HepG2 (cell line): ENCODE measurements around the gene LRRC4C. TPM values are rescaled to one million over a fixed set of nuclear protein-coding genes. Genes with fewer than 3 reads are reported as not detected.

Source experiments
- ATAC-seq: fragments of 200-7000 bp; cut with Tn5 transposase; 3 replicates; pipeline ENCODE4 v1.9.1; 2020; ENCODE audit warnings: mild to moderate bottlenecking, moderate library complexity
- BruUV-seq: library from RNA; stranded (reverse); fragments of 400-500 nt; replicated peaks from 2 replicates; lab custom pipeline; 2021; lab: Mats Ljungman, UMichigan
- CTCF ChIA-PET: fragments of 300-600 bp; formaldehyde crosslinking; extraction: SDS; loops from one replicate; lab custom pipeline; 2021; ENCODE audit warnings: low total read pairs, inconsistent platforms, low intra/inter-chr PET ratio; lab: Yijun Ruan, JAX
- POLR2A ChIA-PET: fragments of 350-600 bp; sonication (Branson Sonifier 250); formaldehyde crosslinking; loops from one replicate; lab custom pipeline; 2020; ENCODE audit warnings: antibody characterized with exemption, inconsistent platforms; lab: Yijun Ruan, JAX
- DNase-seq: peaks from one replicate; pipeline ENCODE4 v3.0.0-alpha.2; 2015; ENCODE audit warnings: low spot score
- FAIRE-seq: peaks from 3 replicates; lab custom pipeline; 2011; peaks lifted over from hg19 to GRCh38; lab: Jason Lieb, UNC
- H2AFZ ChIP-seq: one replicate; pipeline ENCODE4 v1.6.1; 2011; ENCODE audit warnings: low read length, inconsistent platforms
- H3K27ac ChIP-seq: fragments of 300-600 bp; 3 replicates; pipeline ENCODE4 v1.8.0; 2011; ENCODE audit warnings: mixed run types, mild to moderate bottlenecking, mixed read lengths, low read length, inconsistent platforms; ENCODE audit not compliant: insufficient read depth; ENCODE audit errors: extremely low read length
- H3K27me3 ChIP-seq, 2 experiments: fragments of 200-600 bp in 1 of 2; 2 replicates in 1 of 2; 3 replicates in 1 of 2; pipeline versions ENCODE4 v1.6.0 to v1.8.0; 2011; ENCODE audit warnings: low read length in 2 of 2, mild to moderate bottlenecking in 2 of 2, moderate library complexity in 2 of 2, inconsistent platforms in 1 of 2; ENCODE audit not compliant: insufficient read depth in 2 of 2, control insufficient read depth in 1 of 2
- H3K36me3 ChIP-seq, 2 experiments: fragments of 200-600 bp in 1 of 2; replicated peaks in 1 of 2; 2 replicates in 1 of 2; 3 replicates in 1 of 2; pipeline versions ENCODE4 v1.5.1 to v1.8.0; 2011; ENCODE audit warnings: low read length in 2 of 2, inconsistent platforms in 1 of 2; ENCODE audit not compliant: insufficient read depth in 2 of 2, control insufficient read depth in 1 of 2
- H3K4me1 ChIP-seq: 2 replicates; pipeline ENCODE4 v1.5.1; 2012; ENCODE audit warnings: low read length, inconsistent platforms; ENCODE audit not compliant: insufficient read depth
- H3K4me2 ChIP-seq: 2 replicates; pipeline ENCODE4 v1.6.0; 2011; ENCODE audit warnings: low read depth, low read length, inconsistent platforms
- H3K4me3 ChIP-seq, 3 experiments: fragments of 200-600 bp in 1 of 3; sonication (generic), shearing (Covaris generic) in 1 of 3; replicated peaks in 1 of 3; 2 replicates each; pipeline ENCODE4 v1.5.1; 2011 to 2016; ENCODE audit warnings: low read length in 3 of 3, inconsistent platforms in 2 of 3, low read depth in 2 of 3, mild to moderate bottlenecking in 2 of 3, control low read depth in 1 of 3, mixed read lengths in 1 of 3; ENCODE audit not compliant: insufficient read depth in 1 of 3
- H3K79me2 ChIP-seq: one replicate; pipeline ENCODE4 v1.6.1; 2011; ENCODE audit warnings: low read length, inconsistent platforms; ENCODE audit not compliant: insufficient read depth
- H3K9ac ChIP-seq: 2 replicates; pipeline ENCODE4 v1.6.0; 2011; ENCODE audit warnings: mild to moderate bottlenecking, low read depth, low read length, inconsistent platforms; ENCODE audit not compliant: insufficient read depth
- H3K9me3 ChIP-seq: 2 replicates; pipeline ENCODE4 v1.5.1; 2012; ENCODE audit warnings: mild to moderate bottlenecking, low read length
- H4K20me1 ChIP-seq: 2 replicates; pipeline ENCODE4 v1.6.0; 2011; ENCODE audit warnings: inconsistent platforms, mild to moderate bottlenecking, low read length, moderate library complexity; ENCODE audit not compliant: insufficient read depth
- HOXD1 ChIP-seq: sonication (generic); formaldehyde crosslinking; IDR thresholded peaks from 2 replicates; pipeline ENCODE4 v1.5.0; 2020; ENCODE audit warnings: missing genetic modification reagents
- NFIB ChIP-seq: sonication (generic); formaldehyde crosslinking; IDR thresholded peaks from 2 replicates; pipeline ENCODE4 v1.9.0; 2021; ENCODE audit warnings: missing genetic modification reagents, mild to moderate bottlenecking, borderline replicate concordance
- RORA ChIP-seq: sonication (generic); formaldehyde crosslinking; IDR thresholded peaks from 2 replicates; pipeline ENCODE4 v1.5.0; 2020; ENCODE audit warnings: mild to moderate bottlenecking, missing genetic modification reagents, moderate library complexity
- ZNF567 ChIP-seq: sonication (generic); formaldehyde crosslinking; IDR thresholded peaks from 2 replicates; pipeline ENCODE4 v1.8.1; 2023; ENCODE audit warnings: mild to moderate bottlenecking, missing genetic modification reagents, borderline replicate concordance
- ZNF83 ChIP-seq: sonication (generic); formaldehyde crosslinking; IDR thresholded peaks from 2 replicates; pipeline ENCODE4 v1.4.0; 2020; ENCODE audit warnings: missing genetic modification reagents, mild to moderate bottlenecking, borderline replicate concordance
- WGBS: methylation state at CpG from one replicate; pipeline ENCODE4 v1.1.6; 2017; ENCODE audit warnings: low lambda C conversion rate; 5-methylcytosine and 5-hydroxymethylcytosine counted together
- in situ Hi-C: cut with HindIII; loops from 2 replicates; pipeline ENCODE4 v1.10.0; 2017; ENCODE audit warnings: low pct_unique_long_range_greater_than_20kb; ENCODE audit not compliant: extremely low pct_ligation_motif_present
- intact Hi-C: fragments of 100-400 bp; cut with micrococcal nuclease; formaldehyde crosslinking; loops from one replicate; pipeline ENCODE4 v1.10.0; 2022; ENCODE audit not compliant: unreplicated experiment
- polyA plus RNA-seq, 8 experiments: library from polyadenylated mRNA; depleted of rRNA in 3 of 8; stranded (reverse) in 7 of 8; unstranded in 1 of 8; fragments of >200 nt; fragmentation: Illumina TruSeq in 4 of 8; extraction: Trizol in 4 of 8; gene quantifications; 2 replicates each; pipeline versions ENCODE4 v1.2.1 to v1.2.3, GENCODE V29; 2011 to 2016; ENCODE audit warnings: low read depth in 4 of 8, missing spikeins in 1 of 8, mixed read lengths in 1 of 8; ENCODE audit not compliant: insufficient read depth in 1 of 8
- total RNA-seq, 5 experiments: library from RNA; depleted of rRNA; stranded (reverse); fragments of >200 nt; fragmentation: Illumina TruSeq; extraction: Trizol; gene quantifications; 2 replicates each; pipeline ENCODE4 v1.2.3, GENCODE V29; 2016; ENCODE audit warnings: low read depth in 1 of 5
- TF ChIP-seq, protein P1 (sequence below): sonication (generic); formaldehyde crosslinking; IDR thresholded peaks from 2 replicates; pipeline ENCODE4 v1.5.0; 2020; ENCODE audit warnings: mild to moderate bottlenecking, missing genetic modification reagents

LRRC4C gene
- total and polyA plus RNA-seq, 2 of the 13 experiments (the other 11 are each of a cell fraction or from before 2014, with no cell fraction given) = not detected

DNA sequence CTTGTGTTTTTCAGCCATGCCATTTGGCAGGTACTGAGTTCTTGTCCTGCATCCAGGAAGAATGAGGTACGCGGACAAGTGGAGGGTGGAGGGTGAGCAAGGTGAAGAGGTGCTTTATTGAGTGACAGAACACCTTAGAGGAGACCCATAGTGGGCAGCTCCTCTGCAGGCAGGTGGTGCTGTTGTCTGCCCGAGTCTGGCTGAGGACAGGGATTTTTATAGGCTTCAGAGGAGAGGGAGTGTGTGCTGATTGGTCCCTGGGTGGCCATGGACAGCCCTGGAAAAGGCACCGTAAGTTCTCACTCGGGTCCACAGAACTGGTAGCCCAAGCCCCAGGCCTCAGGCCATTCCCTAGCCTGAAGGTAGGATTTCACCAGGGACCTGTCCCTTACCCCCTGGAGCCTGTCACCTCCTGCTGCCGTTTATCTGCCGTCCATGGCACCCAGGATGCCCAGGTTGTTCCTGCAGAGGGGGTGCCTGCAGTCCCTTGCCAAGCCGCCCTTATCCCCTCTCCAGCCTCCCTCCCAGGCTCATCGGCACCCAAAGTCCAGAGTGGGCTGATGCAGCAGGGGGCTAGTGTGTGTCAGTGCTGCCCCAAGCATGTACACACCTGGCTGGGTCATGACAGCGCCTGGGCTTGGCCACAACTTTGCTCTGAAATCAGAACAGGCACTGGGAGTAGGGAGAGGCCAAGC, 213.6 kb downstream of the LRRC4C start:
- DNase-seq = no peak
- H3K4me1 ChIP-seq = no peaks in the 10 kb centered on the region
- H4K20me1 ChIP-seq = no peaks in the 10 kb centered on the region
- no peaks in the 10 kb centered on the region for H3K79me2 ChIP-seq
- WGBS = 27% methylated on average over 5 of the region's 10 CpGs
- no peak overlapping the region for H3K4me3 ChIP-seq
- no peaks in the 10 kb centered on the region for H3K36me3 ChIP-seq
- no peak for FAIRE-seq
- no peak overlapping the region for H3K27ac ChIP-seq
- ATAC-seq = peak; percentile 61
- intact Hi-C loops = no loop called here
- in situ Hi-C loops = no loop called here
- no peaks in the 10 kb centered on the region for H3K27me3 ChIP-seq
- POLR2A ChIA-PET = no interaction called here
- no peak for TF ChIP-seq NFIB (CRISPR knock-in tag)
- no peak for TF ChIP-seq HOXD1 (CRISPR knock-in tag)
- TF ChIP-seq, protein P1, sequence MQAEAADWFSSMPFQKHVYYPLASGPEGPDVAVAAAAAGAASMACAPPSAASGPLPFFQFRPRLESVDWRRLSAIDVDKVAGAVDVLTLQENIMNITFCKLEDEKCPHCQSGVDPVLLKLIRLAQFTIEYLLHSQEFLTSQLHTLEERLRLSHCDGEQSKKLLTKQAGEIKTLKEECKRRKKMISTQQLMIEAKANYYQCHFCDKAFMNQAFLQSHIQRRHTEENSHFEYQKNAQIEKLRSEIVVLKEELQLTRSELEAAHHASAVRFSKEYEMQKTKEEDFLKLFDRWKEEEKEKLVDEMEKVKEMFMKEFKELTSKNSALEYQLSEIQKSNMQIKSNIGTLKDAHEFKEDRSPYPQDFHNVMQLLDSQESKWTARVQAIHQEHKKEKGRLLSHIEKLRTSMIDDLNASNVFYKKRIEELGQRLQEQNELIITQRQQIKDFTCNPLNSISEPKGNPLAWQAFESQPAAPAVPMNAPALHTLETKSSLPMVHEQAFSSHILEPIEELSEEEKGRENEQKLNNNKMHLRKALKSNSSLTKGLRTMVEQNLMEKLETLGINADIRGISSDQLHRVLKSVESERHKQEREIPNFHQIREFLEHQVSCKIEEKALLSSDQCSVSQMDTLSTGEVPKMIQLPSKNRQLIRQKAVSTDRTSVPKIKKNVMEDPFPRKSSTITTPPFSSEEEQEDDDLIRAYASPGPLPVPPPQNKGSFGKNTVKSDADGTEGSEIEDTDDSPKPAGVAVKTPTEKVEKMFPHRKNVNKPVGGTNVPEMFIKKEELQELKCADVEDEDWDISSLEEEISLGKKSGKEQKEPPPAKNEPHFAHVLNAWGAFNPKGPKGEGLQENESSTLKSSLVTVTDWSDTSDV (CRISPR knock-in tag) = no peak
- TF ChIP-seq ZNF83 (CRISPR knock-in tag) = no peak
- no peak for TF ChIP-seq ZNF567 (CRISPR knock-in tag)
- TF ChIP-seq RORA (CRISPR knock-in tag) = no peak
- H3K9ac ChIP-seq = no peak overlapping the region
- H3K4me2 ChIP-seq = no peak overlapping the region
- no peak overlapping the region for H2AFZ ChIP-seq
- no TSS peak for BruUV-seq
- H3K9me3 ChIP-seq = no peaks in the 10 kb centered on the region
- CTCF ChIA-PET = no interaction called here
